ENCODE data around the gene RHOXF1.
"Not testable (repeated sequence)": the region's sequence is repeated elsewhere in the genome, so short reads cannot be mapped to it uniquely, and the experiment has no call there.

Gene RHOXF1

GRCh38 chrX:120115438-120115963, at the start of gene RHOXF1:
RHOXF1 (minus strand) TSS chrX:120115913; CDS start chrX:120115862, 51 bp downstream.
- no peak for DNase-seq

GRCh38 chrX:120159086-120159485, 43.4 kb upstream of the RHOXF1 start:
- not testable (repeated sequence) for DNase-seq

- not testable (repeated sequence) for DNase-seq
Observed at GRCh38 chrX:120158313-120158712, 42.6 kb upstream of the RHOXF1 start, which contains the start of gene RHOXF2. RHOXF2 (plus strand) TSS chrX:120158613; CDS start chrX:120158751, 138 bp downstream.

GRCh38 chrX:120150109-120150744, 34.5 kb upstream of the RHOXF1 start:
- DNase-seq = not testable (repeated sequence)

GRCh38 chrX:120147537-120147936, 31.8 kb upstream of the RHOXF1 start:
- DNase-seq = no peak

- not testable (repeated sequence) for DNase-seq
Observed at GRCh38 chrX:120146323-120146722, 30.6 kb upstream of the RHOXF1 start.

- DNase-seq = no peak
Observed at GRCh38 chrX:120145295-120145925, 29.7 kb upstream of the RHOXF1 start.

GRCh38 chrX:120144178-120144844, 28.6 kb upstream of the RHOXF1 start:
- DNase-seq = no peak

- DNase-seq = no peak
Observed at GRCh38 chrX:120140293-120140981, 24.7 kb upstream of the RHOXF1 start.

- no peak for DNase-seq
Observed at GRCh38 chrX:120137439-120137838, 21.7 kb upstream of the RHOXF1 start.

GRCh38 chrX:120136840-120137239, 21.1 kb upstream of the RHOXF1 start:
- DNase-seq = no peak

GRCh38 chrX:120136128-120136527, 20.4 kb upstream of the RHOXF1 start:
- DNase-seq = no peak

GRCh38 chrX:120128306-120128846, 12.7 kb upstream of the RHOXF1 start:
- not testable (repeated sequence) for DNase-seq

GRCh38 chrX:120125444-120125843, 9.7 kb upstream of the RHOXF1 start:
- DNase-seq = no peak

- DNase-seq = no peak
Observed at GRCh38 chrX:120120223-120120622, 4.5 kb upstream of the RHOXF1 start.

- DNase-seq = no peak
Observed at GRCh38 chrX:120111611-120112010, 4.1 kb downstream of the RHOXF1 start.

- no peak for DNase-seq
Observed at GRCh38 chrX:120109378-120109777, 6.3 kb downstream of the RHOXF1 start.

GRCh38 chrX:120104707-120105106, 11.0 kb downstream of the RHOXF1 start:
- not testable (repeated sequence) for DNase-seq

GRCh38 chrX:120101057-120101456, 14.7 kb downstream of the RHOXF1 start:
- not testable (repeated sequence) for DNase-seq

GRCh38 chrX:120090208-120090607, 25.5 kb downstream of the RHOXF1 start:
- no peak for DNase-seq

GRCh38 chrX:120087289-120088017, 28.3 kb downstream of the RHOXF1 start:
- no peak for DNase-seq
